GM12891 (cell line): Measurements from ENCODE around the gene ZDHHC22.
A peak's percentile ranks its signal among the peaks of the same experiment; 100 is the strongest.

Experiments
- DNase-seq: peaks from one replicate; pipeline ENCODE4 v3.0.0; 2011; ENCODE audit warnings: low spot score; ENCODE audit not compliant: insufficient read length
- FAIRE-seq: peaks from 2 replicates; lab custom pipeline; 2011; peaks lifted over from hg19 to GRCh38; lab: Jason Lieb, UNC
- PAX5 ChIP-seq: IDR thresholded peaks from 2 replicates; pipeline ENCODE4 v1.6.1; 2011; ENCODE audit warnings: low read length, moderate library complexity, mild to moderate bottlenecking; ENCODE audit not compliant: insufficient read depth, severe bottlenecking
- POLR2A ChIP-seq: IDR thresholded peaks from 2 replicates; pipeline ENCODE4 v1.6.1; 2011; ENCODE audit warnings: low read depth, low read length, control low read depth
- POLR2AphosphoS5 ChIP-seq: IDR thresholded peaks from 2 replicates; pipeline ENCODE4 v1.6.1; 2011; ENCODE audit warnings: low read depth, low read length, control low read depth
- POU2F2 ChIP-seq: IDR thresholded peaks from 2 replicates; pipeline ENCODE4 v1.6.1; 2011; ENCODE audit warnings: low read depth, mild to moderate bottlenecking, control low read depth, low read length, moderate library complexity
- SPI1 ChIP-seq: IDR thresholded peaks from 2 replicates; pipeline ENCODE4 v1.6.1; 2011; ENCODE audit warnings: low read depth, low read length, control low read depth
- TAF1 ChIP-seq: IDR thresholded peaks from 2 replicates; pipeline ENCODE4 v1.6.1; 2011; ENCODE audit warnings: low read depth, low read length, control low read depth

ZDHHC22 gene

DNA sequence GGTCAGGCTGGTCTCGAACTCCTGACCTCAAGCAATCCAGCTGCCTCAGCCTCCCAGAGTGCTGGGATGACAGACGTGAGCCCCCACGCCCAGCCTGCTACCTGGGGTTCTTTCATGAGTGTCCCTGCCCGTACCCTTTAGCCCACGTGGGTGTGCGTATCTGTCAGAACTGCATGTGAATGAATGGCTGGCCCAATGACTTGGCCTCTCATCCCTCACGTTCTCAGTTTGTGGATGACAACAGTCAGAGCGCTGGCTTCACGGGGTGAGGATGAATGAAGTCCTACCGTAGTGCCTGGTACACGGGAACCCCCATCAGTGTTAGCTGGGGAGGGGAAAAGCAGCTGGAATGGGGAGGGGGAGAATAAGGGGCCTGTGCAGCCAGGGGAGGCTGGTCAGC is 16.1 kb upstream of the ZDHHC22 start:
- no peak for FAIRE-seq
- no peak for TF ChIP-seq POLR2AphosphoS5
- TF ChIP-seq TAF1 = no peak
- TF ChIP-seq PAX5 = no peak
- no peak for TF ChIP-seq POLR2A
- no peak for TF ChIP-seq SPI1
- no peak for TF ChIP-seq POU2F2
- DNase-seq = no peak

- DNase-seq = no peak
- FAIRE-seq = no peak
- no peak for TF ChIP-seq POLR2A
- no peak for TF ChIP-seq POLR2AphosphoS5
- no peak for TF ChIP-seq SPI1
- no peak for TF ChIP-seq TAF1
- TF ChIP-seq POU2F2 = no peak
- no peak for TF ChIP-seq PAX5
Measured at GRCh38 chr14:77155083-77155482, 13.5 kb upstream of the ZDHHC22 start.

- FAIRE-seq (no peak), DNase-seq (no peak)
- TF ChIP-seq POLR2A (no peak), TAF1 (no peak), POLR2AphosphoS5 (no peak), POU2F2 (no peak), PAX5 (no peak), SPI1 (no peak)
Measured at GRCh38 chr14:77154421-77154820, 12.8 kb upstream of the ZDHHC22 start.

DNA sequence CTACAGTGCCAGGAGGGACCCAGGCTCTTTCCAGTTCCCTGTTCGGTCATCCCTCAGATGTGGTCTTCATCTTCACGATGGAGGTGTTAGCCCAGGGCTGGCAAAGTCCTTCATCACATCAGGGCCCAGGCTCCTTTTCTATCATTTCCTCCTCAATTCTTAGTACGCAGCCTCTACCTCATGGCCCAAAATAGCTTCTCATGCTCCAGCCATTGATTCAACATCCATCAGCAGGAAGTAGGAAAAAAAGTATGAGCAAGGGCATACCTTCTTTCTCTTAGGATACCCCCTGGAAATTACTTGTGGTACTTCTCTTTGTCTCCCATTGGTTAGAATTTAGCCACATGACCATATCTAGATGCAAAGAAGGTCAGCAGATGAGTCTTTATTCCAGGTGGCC is 12.2 kb upstream of the ZDHHC22 start:
- TF ChIP-seq POLR2A (no peak), SPI1 (no peak), POU2F2 (no peak), TAF1 (no peak), PAX5 (no peak), POLR2AphosphoS5 (no peak)
- FAIRE-seq (no peak), DNase-seq (no peak)

DNA sequence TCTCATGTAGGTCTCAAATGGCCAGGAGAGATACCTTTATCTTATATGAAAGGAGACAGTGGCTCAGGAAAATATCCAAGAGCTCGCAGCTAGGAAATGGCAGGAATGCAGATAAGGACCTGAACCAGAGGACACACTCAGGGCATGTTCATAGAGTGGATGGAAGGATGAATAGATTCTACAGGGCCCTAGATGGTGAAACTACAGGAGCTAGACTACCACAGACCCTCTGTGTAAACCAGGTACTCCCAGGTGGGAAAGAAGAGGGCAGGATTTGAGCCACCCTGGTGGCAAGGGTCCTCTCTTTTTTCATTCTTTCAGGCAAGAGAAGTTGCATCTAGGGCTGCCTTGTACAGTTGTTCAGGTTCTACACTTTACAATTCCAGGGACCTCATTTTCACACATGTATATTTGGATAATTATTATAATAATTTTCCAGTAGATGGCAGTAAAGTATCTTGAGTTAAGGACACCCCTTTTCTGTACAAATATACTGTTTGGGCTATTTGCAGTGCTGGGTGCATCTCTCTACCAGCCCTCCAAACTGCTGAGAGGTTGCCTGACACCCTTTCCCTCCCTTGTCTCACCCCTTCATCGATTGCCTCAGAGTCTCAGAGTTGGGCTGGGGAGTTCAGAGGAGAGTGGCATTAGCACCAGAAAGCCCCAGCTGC is 10.5 kb upstream of the ZDHHC22 start:
- FAIRE-seq (no peak), DNase-seq (peak; percentile 36)
- TF ChIP-seq POU2F2 (no peak), POLR2A (no peak), TAF1 (no peak), POLR2AphosphoS5 (no peak), SPI1 (no peak), PAX5 (no peak)

DNA sequence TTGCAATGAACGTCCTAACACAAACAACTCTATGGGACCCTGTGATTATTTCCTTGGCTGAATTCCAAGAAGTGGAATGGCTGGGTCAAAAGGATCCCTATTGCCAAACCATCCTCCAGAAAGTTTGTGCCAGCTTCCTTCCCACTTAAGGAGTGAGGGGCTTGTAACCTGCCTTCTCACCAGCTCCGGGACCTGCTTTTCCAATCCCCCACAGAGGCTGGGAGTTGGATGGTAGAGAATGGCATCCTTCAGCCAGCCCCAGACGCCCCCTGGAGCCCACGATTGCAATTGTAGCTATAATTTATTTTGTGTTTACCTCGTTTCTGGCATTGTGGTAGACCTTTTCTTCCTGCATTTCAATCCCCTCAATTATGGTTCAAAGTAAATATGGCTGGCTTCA is 9.7 kb upstream of the ZDHHC22 start:
- DNase-seq (peak; percentile 37), FAIRE-seq (no peak)
- TF ChIP-seq POLR2AphosphoS5 (no peak), PAX5 (no peak), TAF1 (no peak), POU2F2 (no peak), SPI1 (no peak), POLR2A (no peak)

DNA sequence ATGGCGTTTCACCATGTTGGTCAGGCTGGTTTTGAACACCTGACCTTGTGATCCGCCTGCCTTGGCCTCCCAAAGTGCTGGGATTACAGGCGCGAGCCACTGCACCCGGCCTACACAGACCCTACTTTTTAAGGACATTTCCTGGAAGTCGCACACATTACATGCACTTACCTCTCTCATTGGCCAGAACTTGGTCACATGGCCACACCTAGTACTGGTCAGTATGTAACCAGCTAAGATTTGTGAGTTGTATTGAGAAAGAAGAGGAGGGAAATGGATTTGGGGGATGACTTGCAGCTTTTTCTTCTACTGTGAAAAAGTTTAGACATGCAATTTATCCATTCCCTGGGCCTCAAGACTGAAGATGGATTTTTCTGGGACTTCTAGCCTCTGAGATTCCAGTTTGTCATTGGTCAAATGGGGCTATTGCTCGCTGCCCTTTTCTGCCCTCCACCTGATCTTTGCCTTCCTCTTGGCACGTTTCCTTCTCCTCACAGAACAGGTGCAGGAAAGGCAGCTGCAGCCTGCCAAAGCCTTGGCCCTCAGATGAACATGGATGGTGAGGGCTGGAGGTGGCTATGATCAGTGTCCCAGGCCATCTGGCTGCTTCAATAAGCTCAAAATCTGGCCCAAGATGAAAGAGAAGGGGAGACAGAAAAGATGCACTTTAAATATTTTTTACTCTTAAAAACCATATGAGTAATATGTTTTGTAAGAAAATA is 7.1 kb upstream of the ZDHHC22 start:
- FAIRE-seq (no peak), DNase-seq (no peak)
- TF ChIP-seq POLR2A (no peak), POU2F2 (no peak), POLR2AphosphoS5 (no peak), TAF1 (no peak), SPI1 (no peak), PAX5 (no peak)

DNA sequence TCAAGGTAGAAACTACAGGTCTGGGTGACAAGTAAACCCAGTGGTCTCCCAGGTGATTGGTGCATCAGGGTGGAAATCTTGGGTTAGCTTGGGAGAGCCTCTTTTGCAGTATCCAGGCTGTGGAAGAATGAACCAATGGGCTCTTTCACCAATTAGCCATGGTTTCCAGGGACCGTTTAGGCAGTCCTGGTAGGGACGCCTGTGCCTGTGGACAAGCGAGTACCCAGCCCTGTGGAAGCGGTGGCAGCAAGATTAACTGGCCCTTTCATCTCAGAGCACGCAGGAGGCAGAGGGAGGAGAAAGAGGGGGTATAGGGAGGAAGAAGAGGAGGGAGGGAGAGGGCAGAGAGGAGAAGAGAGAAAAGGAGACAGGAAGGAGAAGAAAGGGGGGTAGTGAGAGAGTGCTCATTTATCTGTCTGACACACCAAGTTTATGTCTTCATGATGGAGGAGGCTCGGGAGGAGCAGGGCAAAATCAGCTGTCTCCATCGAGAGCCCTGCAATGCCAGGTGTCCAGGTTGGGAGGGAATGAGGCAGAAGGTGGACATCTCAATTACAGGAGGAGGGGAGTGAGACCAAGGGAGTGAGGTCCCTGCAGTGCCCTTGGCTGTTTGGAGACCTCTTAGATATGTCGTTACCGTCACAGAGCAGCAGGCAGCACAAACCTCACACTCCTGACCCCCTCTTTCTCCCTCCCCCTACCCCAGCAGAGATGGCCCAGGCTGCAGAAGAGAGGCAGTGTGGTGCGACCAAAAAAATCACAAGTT is 4.6 kb upstream of the ZDHHC22 start:
- TF ChIP-seq TAF1 (no peak), SPI1 (no peak), POU2F2 (no peak), PAX5 (no peak), POLR2AphosphoS5 (no peak), POLR2A (no peak)
- FAIRE-seq (no peak), DNase-seq (no peak)

DNA sequence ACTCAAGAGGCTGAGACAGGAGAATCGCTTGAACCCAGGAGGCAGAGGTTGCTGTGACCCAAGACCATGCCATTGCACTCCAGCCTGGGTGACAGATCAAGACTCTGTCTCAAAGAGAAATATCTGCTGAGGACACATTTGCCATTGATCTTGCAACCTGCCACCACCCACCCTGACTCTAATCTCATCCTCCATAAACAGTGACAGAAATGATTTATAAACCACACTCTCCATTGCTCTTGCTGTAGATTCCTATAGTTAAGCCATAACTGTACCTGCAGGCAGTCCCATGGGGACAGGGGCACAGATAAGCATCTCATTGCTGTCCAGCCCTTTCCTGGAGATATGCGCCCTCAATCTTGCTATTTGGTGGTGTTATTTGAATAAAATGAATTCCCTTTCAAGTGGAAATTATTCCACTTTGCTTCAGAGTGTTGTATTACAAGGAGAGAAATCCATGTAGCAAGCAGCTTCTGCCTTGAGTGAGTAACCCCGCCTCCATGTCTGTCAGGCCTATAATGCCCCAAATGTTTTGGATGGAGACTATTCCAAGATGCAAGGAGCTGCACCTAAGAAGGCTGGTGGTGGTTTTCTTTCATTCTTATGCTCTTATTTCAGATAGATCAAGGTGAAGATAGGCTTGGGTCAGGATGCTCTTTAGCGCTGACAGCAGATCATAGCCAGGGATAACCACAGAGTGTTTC is 3.0 kb upstream of the ZDHHC22 start:
- no peak for TF ChIP-seq SPI1
- no peak for TF ChIP-seq PAX5
- TF ChIP-seq POLR2A = no peak
- no peak for TF ChIP-seq POU2F2
- no peak for TF ChIP-seq TAF1
- no peak for TF ChIP-seq POLR2AphosphoS5
- DNase-seq = no peak
- FAIRE-seq = no peak
